HT-29 (cell line): ENCODE data around the gene PTMA. TPM values are rescaled to one million over a fixed set of nuclear protein-coding genes. Genes with fewer than 3 reads are reported as not detected.
"Not testable (repeated sequence)": the region's sequence is repeated elsewhere in the genome, so short reads cannot be mapped to it uniquely, and the experiment has no call there.

Experiments used
- DNase-seq: peaks from one replicate; pipeline ENCODE4 v3.0.0-alpha.2; 2015; ENCODE audit warnings: low spot score
- total RNA-seq: library from RNA; depleted of rRNA; stranded (reverse); fragments of >200 nt; shearing (Covaris generic); gene quantifications from 2 replicates; pipeline ENCODE4 v1.2.3, GENCODE V29; 2014

The PTMA gene
- total RNA-seq, 1 experiment from 2014 or later: 1,191 TPM

DNA sequence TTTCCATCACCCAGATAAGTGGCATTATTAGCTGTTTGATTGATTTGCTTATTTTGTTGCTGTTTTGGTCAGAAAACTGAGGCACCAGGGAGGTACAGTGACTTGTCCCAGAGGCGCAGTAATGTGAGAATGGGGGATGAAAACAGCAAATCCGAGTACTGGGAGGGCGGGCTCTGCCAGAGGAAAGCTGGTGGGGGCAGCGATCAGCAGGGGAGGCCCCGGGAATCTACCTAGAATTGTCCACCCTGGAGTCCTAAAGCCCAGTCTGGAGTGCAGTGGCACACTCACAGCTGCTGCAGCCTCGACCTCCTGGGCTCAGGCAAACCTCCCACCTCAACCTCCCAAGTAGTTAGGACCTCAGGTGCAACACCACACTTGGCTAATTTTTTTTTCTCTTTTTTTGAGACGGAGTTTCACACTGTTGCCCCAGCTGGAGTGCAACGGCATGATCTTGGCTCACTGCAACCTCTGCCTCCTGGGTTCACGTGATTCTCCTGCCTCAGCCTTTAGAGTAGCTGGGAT, 17.0 kb upstream of the PTMA start:
- DNase-seq: no peak

GRCh38 chr2:231692847-231693246, 15.5 kb upstream of the PTMA start:
- no peak for DNase-seq

DNA sequence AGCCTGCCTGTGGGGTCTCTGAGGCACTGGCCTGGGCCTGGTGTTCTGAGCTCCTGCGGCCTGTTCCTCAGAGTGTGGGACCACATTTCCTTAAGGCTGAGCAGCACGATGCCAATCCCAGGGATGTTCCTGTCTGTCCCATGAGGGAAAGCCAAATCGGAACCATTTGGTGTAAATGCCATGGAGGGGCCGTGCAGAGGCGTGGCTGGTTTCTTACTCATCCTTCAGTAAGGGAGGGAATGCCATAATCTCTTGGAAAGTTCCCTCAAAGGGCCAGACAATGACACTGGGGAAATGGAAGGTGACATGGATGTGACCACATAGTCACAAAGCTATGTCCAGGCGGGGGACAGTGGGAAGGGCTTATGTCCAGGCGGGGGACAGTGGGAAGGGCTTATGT, 14.4 kb upstream of the PTMA start:
- no peak for DNase-seq

- no peak for DNase-seq
Measured at GRCh38 chr2:231696004-231696367, 12.3 kb upstream of the PTMA start.

- no peak for DNase-seq
Measured at GRCh38 chr2:231699006-231699405, 9.3 kb upstream of the PTMA start.

DNA sequence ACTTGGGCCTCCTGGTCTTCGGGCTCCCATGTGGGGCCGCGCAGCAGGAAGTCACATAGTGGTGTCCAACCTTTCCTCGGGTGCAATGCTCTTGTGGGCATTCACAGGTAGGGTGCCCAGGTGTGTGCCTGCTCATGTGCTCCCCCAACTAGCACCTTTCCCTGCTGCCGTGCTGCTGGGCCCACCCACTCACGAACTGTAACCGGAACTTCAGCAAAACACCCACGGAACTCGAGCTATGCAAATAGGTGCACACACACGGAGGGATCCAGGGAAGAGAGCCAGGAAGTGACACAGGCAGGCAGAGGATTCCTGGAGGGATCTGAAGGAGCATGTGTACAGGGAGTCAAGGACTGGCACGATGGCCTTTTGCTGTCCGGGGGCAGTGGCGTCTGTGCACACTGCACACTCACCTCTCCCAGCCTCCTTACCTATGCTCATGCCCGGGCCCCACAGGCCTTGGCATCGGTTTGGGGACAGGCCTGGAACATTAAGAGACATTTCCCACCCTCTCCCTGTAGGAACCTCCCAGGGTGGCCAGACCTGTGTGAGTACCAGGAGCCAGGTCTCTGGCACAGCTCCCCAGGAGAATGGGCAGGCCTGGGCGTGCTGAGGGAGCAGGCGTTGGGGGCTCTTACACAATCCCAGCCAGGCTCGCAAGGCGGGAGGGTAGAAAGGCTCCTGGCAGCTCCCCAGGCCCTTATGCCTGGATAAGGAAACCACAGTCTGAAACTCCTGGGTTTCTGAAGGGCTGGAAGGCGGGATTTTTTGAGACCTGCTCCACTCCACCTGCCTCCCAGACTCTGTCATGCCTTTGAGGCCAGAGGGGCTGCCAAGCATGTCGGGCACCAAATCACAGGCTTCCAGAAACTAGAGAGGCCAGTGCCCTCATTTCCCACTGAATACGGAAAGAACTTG, 6.6 kb upstream of the PTMA start:
- peak; percentile 40 for DNase-seq

DNA sequence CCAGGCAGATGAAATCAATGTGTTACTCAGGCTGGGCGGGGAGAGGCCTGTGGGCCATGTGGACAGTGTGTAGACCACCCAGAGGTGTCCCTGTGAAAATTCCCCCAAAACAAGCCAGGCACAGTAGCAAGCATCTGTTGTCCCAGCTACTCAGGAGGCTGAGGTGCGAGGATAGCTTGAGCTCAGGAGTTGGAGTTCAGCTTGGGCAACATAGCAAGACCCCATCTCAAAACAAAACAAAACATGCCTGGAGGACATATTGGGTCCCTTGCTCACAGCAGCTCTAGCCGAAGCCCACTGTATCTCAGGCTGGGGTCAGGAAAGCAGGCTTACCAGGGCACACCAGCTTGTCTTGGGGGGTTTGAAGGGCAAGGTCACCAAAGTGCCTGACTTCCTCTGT, 4.3 kb upstream of the PTMA start:
- no peak for DNase-seq

DNA sequence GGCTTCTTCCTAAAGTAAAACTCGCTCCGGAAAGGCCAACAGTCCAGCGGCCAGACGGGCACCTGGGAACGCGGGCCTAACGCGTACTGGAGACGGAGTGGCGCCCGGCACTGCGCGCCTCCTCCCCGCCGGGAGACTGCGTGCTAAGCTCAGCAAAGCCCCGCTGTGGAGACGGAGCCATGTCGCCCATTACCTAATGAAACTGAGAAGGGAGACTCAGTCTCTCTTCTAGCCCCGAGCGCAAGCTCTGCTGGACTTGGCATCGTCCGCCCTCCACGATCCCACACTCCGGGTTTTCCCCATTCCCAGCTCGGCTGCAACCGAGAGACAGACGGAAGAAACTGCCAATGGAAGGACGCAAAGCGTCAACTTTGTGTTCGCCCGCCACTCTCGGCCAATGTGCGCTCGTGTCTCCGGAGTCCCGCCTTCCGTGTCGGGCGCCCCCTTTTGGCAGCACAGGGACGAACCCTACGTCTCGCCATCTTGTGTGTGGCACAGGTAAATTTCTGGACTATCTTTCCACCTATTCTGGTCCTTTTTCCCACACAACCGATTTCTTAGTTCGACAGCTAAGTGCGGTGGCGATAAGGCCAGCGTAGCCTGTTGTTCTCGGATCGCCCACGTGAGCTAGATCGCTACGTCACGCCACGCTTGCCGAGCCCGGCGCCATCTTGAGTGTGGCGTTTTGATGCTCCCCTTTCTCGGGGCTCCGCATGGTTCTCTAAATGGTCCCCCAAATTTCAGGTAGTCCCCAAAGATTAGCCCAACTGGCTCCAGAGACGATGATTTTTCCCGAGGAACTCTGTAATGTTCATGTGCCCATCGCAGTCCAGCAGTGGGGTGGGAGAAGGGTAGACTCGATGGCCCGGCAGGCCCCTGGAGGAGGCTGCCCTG, 1.3 kb upstream of the PTMA start:
- DNase-seq: peak; percentile 98

- DNase-seq: no peak
Measured at GRCh38 chr2:231707625-231707926, 749 bp upstream of the PTMA start.

GRCh38 chr2:231708773-231709635, 679 bp downstream of the PTMA start:
- DNase-seq: peak; percentile 29

- peak; percentile 33 for DNase-seq
Measured at GRCh38 chr2:231709636-231709980, 1.3 kb downstream of the PTMA start.

DNA sequence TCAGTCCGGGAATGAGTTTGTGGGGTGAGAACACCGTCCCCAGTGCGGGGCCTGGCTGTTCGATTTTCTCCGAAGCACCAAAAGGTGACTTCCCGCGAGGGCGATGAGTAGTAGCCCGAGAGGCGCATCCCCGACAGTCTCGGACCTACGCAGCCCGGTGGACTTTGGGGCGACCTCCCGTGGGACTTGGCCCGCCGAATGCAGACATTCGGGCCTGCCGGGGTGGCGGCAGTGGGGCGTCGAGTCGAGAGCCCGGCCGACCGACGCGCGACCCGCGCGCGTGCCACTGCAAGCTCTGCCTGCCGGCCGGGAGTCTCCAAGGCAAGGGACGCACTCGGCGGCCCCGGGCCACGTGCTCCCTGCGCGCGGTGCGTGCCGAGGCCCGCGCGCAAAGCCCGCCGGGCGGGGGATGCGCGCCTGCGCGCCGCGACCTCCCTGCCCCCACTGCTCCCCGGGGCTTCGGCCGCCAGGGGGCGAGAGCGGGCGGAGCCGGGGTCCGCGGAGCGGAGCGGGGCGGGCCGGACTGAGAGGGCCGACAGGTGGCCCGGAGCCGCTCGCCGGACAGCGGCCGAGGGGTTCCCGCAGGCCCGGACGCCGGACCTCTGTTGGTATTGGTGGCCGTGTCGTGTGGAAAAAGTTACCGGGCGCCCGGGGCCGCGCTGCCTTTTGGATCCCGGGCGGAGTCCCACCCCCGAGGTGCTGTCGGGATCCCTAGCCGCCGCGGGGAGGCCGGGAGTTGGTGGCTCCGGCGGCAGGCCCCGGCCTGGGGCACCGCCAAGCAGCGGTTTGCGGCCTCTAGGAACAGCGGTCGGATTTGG, 1.9 kb downstream of the PTMA start:
- DNase-seq: peak; percentile 81

DNA sequence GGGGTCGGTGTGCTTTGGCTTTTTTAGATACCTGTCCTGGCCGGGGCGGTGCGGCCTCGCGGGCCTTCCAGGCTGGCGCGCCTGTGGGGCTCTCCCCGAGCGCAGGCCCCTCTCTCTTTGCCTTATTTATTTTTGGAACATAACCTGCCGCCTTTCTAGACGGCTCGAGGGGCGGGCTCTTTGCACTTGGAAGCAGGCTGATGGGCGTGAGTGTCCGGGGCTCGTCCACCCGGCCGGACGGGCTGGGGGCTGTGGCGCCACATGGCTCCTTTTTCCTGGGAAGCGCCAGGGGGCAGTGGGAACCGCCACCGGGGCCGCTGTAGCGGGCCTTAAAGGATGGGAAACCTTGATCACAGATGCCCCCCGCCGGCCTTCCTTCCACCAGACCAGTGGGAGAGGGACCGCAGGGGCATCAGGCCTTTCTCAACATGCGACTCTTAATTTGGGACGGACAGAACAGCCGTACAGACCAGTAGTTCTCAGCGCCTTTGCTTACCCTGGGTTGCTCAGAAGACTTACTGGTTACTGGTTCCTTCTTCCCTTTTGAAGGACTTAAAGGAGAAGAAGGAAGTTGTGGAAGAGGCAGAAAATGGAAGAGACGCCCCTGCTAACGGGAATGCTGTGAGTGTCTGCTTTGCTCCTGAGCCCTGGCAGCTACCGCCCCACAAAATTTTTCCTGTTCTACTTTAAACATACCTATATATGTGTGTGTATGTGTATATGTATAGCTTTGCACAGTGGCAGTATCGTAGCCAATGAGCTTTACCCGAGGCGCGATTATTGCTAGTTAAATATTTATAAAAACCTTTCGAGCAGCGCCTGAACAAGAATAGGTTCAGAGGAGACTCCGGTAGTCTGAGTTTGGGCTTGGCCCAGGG, 2.7 kb downstream of the PTMA start:
- peak; percentile 32 for DNase-seq

- no peak for DNase-seq
Measured at GRCh38 chr2:231711677-231712450, 3.5 kb downstream of the PTMA start.

- DNase-seq: peak; percentile 15
Measured at GRCh38 chr2:231712451-231713021, 4.2 kb downstream of the PTMA start.

DNA sequence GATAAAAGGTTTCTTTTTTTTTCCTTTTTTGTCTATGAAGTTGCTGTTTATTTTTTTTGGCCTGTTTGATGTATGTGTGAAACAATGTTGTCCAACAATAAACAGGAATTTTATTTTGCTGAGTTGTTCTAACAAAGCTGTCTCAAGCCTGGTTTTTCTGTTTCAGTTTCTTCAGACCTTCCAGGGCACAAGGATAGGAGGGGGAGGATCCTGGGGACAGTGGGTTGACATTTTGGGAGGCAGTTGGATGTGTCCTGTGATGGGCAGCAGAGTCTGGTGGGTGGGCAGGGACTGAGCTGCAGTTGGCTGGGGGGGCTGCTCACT, 5.0 kb downstream of the PTMA start:
- not testable (repeated sequence) for DNase-seq

- peak; percentile 95 for DNase-seq
Measured at GRCh38 chr2:231713730-231714638, 5.7 kb downstream of the PTMA start.
